Upper lobe of left lung (tissue), 6 donors: ENCODE measurements around the gene MCM9. TPM values are rescaled to one million over a fixed set of nuclear protein-coding genes. Genes with fewer than 3 reads are reported as not detected.

Source experiments
- ATAC-seq, 2 donors: fragments of 200-7000 bp; cut with Tn5 transposase; one replicate each; pipeline ENCODE4 v1.9.1; 2022; ENCODE audit warnings: mild to moderate bottlenecking in 2 of 2, moderate library complexity in 2 of 2; ENCODE audit not compliant: low FRiP score in 2 of 2
- DNase-seq, 2 donors: peaks; one replicate each; pipeline ENCODE4 v3.0.0-alpha.2; 2019 to 2020
- H3K27ac ChIP-seq, 4 donors: fragments of 200-600 bp; sonication (generic); one replicate each; pipeline ENCODE4 v1.5.1; 2016 to 2019
- H3K27me3 ChIP-seq, 4 donors: fragments of 200-600 bp; sonication (generic); one replicate each; pipeline ENCODE4 v1.5.1; 2017 to 2019
- H3K36me3 ChIP-seq, 4 donors: fragments of 200-600 bp; sonication (generic); one replicate each; pipeline ENCODE4 v1.5.1; 2016 to 2019
- H3K4me1 ChIP-seq, 4 donors: fragments of 200-600 bp; sonication (generic); one replicate each; pipeline ENCODE4 v1.5.1; 2018 to 2019
- H3K4me3 ChIP-seq, 4 donors: fragments of 200-600 bp; sonication (generic); one replicate each; pipeline ENCODE4 v1.5.1; 2017 to 2019; ENCODE audit warnings: mild to moderate bottlenecking in 2 of 4, moderate library complexity in 1 of 4
- H3K9me3 ChIP-seq, 4 donors: fragments of 200-600 bp; sonication (generic); one replicate each; pipeline ENCODE4 v1.5.1; 2018 to 2019
- EP300 ChIP-seq, 4 donors: sonication (generic); formaldehyde crosslinking; IDR thresholded peaks; one replicate each; pipeline ENCODE4 v1.5.1; 2017; ENCODE audit warnings: antibody characterized with exemption in 4 of 4, control low read depth in 2 of 4
- POLR2A ChIP-seq, 4 donors: fragments of 450-650 bp; IDR thresholded peaks; one replicate each; pipeline ENCODE4 v1.5.1; 2016 to 2017; ENCODE audit warnings: antibody characterized with exemption in 4 of 4, mild to moderate bottlenecking in 2 of 4
- POLR2AphosphoS5 ChIP-seq, 2 donors: sonication (generic); formaldehyde crosslinking; IDR thresholded peaks; one replicate each; pipeline ENCODE4 v1.5.1; 2017; ENCODE audit warnings: antibody characterized with exemption in 2 of 2
- WGBS, 2 donors: methylation state at CpG; one replicate each; pipeline ENCODE4 v1.1.5; 2017 to 2018; 5-methylcytosine and 5-hydroxymethylcytosine counted together
- total RNA-seq, 6 donors: library from RNA; depleted of rRNA in 4 of 6; stranded (reverse); fragments of >200 nt in 4 of 6; gene quantifications; one replicate each; pipeline versions ENCODE4 v1.1.0 to v1.2.1, GENCODE V29; 2016 to 2021
- TF ChIP-seq, protein P1 (sequence below), 6 experiments: fragments of 450-650 bp in 4 of 6; fragments of 200-600 bp in 2 of 6; sonication (generic) in 2 of 6; IDR thresholded peaks; one replicate each; pipeline ENCODE4 v1.5.1; 2016 to 2019; ENCODE audit warnings: antibody characterized with exemption in 6 of 6
- donor health status: DM: no; HTN: no; CAD: no; lungs with moderate emphysema.
- donor health status: DM: no; HTN: yes; CAD: no; lungs with severe emphysema.

The MCM9 gene
- total RNA-seq, 6 donors from 2014 or later, result 19.9 to 62.9 (median 21.5) TPM

DNA sequence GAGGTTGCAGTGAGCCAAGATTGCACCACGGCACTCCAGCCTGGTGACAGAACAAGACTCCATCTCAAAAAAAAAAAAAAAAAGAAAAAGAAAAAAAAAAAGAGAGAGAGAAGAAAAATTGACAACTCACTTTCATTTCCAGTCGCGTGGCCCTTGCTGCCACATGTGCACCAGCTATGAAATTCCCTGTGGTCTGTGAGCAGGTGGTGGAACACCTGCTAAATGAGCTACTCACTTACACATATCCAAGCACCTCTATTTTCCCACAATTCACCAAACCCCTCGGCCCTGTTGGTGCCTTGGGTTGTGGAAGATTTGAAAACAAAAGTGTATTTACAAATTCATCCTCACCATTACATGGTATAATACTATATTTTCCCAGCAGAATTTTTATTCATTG is 146.3 kb downstream of the MCM9 start:
- ATAC-seq (no peak), DNase-seq (no peak)
- no peak overlapping the region for H3K4me3 ChIP-seq
- peak overlapping the region in 1 of 4 donors; percentile 23 for H3K27ac ChIP-seq
- no peaks in the 10 kb centered on the region for H3K27me3 ChIP-seq
- H3K9me3 ChIP-seq, result no peaks in the 10 kb centered on the region
- 82 to 92% methylated on average over 4 of the region's 4 CpGs for WGBS, 2 donors
- no peaks in the 10 kb centered on the region for H3K36me3 ChIP-seq
- TF ChIP-seq, protein P1, sequence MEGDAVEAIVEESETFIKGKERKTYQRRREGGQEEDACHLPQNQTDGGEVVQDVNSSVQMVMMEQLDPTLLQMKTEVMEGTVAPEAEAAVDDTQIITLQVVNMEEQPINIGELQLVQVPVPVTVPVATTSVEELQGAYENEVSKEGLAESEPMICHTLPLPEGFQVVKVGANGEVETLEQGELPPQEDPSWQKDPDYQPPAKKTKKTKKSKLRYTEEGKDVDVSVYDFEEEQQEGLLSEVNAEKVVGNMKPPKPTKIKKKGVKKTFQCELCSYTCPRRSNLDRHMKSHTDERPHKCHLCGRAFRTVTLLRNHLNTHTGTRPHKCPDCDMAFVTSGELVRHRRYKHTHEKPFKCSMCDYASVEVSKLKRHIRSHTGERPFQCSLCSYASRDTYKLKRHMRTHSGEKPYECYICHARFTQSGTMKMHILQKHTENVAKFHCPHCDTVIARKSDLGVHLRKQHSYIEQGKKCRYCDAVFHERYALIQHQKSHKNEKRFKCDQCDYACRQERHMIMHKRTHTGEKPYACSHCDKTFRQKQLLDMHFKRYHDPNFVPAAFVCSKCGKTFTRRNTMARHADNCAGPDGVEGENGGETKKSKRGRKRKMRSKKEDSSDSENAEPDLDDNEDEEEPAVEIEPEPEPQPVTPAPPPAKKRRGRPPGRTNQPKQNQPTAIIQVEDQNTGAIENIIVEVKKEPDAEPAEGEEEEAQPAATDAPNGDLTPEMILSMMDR (IDR thresholded peaks at IDR 0.05), result no peak
- TF ChIP-seq EP300 (IDR thresholded peaks at IDR 0.05) (no peak), POLR2AphosphoS5 (IDR thresholded peaks at IDR 0.05) (no peak), POLR2A (IDR thresholded peaks at IDR 0.05) (no peak)
- peaks cover 16 to 27% (median 24%) of the 10 kb centered on the region in 4 donors for H3K4me1 ChIP-seq

DNA sequence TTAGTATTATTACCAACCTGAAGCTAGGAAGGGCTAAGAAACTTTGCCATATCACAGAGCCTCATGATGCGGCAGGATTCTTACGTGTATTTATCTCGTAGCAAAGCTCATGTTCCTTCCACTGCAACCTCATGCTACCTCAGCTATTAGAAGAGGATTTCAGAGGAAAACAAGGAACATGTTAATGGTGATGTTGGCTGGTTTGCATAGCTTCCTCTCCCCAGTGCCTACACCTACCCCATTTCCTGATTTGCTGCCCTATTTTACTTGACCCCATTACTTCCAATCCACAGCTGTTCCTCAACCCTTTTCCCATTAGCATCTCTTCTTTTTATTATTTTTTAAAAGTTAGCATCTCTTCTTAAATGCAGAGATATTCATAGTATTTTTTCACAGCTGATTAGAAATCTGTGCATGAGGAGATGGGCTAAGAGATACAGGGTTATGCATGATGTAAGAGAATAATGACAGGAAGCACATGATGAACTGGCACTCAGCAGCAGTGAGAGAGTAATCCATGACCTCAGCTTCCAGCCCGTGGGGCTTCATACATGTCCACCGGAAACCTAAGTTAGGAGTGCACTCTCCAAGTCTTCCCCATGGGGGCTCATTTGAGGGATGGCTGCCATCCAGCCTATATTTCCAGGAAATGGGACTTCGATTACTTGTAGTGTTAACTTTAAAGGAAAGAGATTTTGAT is 147.1 kb downstream of the MCM9 start:
- peaks cover 16 to 29% (median 27%) of the 10 kb centered on the region in 4 donors for H3K4me1 ChIP-seq
- H3K4me3 ChIP-seq, result no peak overlapping the region
- no peaks in the 10 kb centered on the region for H3K27me3 ChIP-seq
- H3K36me3 ChIP-seq, result no peaks in the 10 kb centered on the region
- 45 to 51% methylated on average over 6 of the region's 6 CpGs for WGBS, 2 donors
- peak in 1 of 2 donors; percentile 50 for DNase-seq
- peak; percentile 57 to 69 for ATAC-seq
- H3K9me3 ChIP-seq, result no peaks in the 10 kb centered on the region
- peak in 1 of 4 donors; percentile 62 for TF ChIP-seq EP300 (IDR thresholded peaks at IDR 0.05)
- no peak for TF ChIP-seq POLR2A (IDR thresholded peaks at IDR 0.05)
- no peak for TF ChIP-seq POLR2AphosphoS5 (IDR thresholded peaks at IDR 0.05)
- peak overlapping the region in 2 of 4 donors; percentile 45 to 66 for H3K27ac ChIP-seq

DNA sequence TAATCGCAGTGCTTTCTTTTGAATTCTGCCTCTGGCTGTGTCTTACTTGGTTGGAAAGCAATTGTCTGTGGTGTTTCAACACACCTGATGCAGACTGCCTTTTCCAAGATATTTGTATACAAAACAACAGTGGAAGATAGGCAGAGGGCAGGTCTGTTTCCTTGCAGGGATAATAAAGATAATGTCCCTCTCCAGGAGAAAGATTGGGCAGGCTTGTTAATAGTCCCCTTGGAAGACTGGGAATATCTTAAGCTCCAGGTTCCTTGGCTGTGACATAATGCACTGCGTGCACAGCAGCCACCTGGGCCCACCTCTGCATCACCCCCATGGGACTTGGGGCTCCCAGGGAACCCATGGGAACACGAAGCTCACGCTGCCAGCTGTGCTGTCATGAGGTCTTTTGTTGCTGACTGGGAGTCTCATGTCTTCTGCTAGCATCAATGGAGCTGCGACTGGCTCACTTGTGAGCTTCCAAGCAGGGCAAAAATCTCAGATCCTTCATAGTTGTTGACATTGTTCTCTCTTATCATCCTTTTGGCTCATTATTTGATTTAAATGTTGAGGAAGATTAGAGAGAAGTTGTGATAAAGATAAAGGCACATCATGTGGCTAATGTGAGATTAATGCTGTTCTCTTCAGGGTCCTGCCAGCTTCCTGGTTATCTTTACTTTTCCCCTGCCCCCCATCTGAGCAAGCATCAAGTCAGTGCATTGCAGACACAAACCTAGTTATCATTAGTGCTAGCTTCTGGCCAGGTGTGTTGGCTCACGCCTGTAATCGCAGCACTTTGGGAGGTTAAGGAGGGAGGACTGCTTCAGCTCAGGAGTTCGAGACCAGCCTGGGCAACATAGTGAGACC is 148.1 kb downstream of the MCM9 start:
- WGBS, 2 donors, result 83 to 86% methylated on average over 7 to 8 of the region's 8 CpGs
- DNase-seq (peak in 1 of 2 donors; percentile 5), ATAC-seq (no peak)
- H3K9me3 ChIP-seq, result no peaks in the 10 kb centered on the region
- no peak overlapping the region for H3K27ac ChIP-seq
- no peaks in the 10 kb centered on the region for H3K27me3 ChIP-seq
- TF ChIP-seq EP300 (IDR thresholded peaks at IDR 0.05) (no peak), POLR2AphosphoS5 (IDR thresholded peaks at IDR 0.05) (no peak)
- H3K4me1 ChIP-seq, result peaks cover 16 to 29% (median 27%) of the 10 kb centered on the region in 4 donors
- no peak overlapping the region for H3K4me3 ChIP-seq
- no peaks in the 10 kb centered on the region for H3K36me3 ChIP-seq

DNA sequence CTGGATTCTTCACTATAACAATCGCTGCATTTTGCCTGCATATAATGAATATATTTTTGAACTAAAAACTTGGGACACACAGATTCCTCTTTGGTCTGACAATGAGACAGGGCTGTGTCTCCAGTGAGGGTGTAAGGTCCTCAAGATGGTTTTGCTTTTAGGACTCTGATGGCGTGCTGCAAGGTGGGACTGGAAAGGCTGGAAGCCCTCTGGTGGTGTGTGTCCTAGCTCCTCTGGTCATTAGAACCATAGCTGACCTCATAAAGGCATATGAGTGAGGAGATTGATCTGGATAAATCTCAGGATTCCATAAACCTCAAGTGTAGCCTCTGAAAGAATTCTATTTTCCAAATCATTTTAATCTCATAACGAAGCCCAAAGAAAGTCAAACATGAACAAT is 149.4 kb downstream of the MCM9 start:
- Histone ChIP-seq H3K27me3 (no peaks in the 10 kb centered on the region), H3K4me3 (no peak overlapping the region), H3K27ac (no peak overlapping the region), H3K9me3 (no peaks in the 10 kb centered on the region), H3K36me3 (no peaks in the 10 kb centered on the region), H3K4me1 (peaks cover 16 to 29% (median 27%) of the 10 kb centered on the region in 4 donors)
- ATAC-seq, result no peak
- WGBS, 2 donors, result 96% methylated on average over 3 of the region's 3 CpGs
- TF ChIP-seq, protein P1 (IDR thresholded peaks at IDR 0.05), result no peak
- TF ChIP-seq POLR2A (IDR thresholded peaks at IDR 0.05), result no peak
- no peak for TF ChIP-seq POLR2AphosphoS5 (IDR thresholded peaks at IDR 0.05)
- TF ChIP-seq EP300 (IDR thresholded peaks at IDR 0.05), result no peak
- DNase-seq, result no peak

DNA sequence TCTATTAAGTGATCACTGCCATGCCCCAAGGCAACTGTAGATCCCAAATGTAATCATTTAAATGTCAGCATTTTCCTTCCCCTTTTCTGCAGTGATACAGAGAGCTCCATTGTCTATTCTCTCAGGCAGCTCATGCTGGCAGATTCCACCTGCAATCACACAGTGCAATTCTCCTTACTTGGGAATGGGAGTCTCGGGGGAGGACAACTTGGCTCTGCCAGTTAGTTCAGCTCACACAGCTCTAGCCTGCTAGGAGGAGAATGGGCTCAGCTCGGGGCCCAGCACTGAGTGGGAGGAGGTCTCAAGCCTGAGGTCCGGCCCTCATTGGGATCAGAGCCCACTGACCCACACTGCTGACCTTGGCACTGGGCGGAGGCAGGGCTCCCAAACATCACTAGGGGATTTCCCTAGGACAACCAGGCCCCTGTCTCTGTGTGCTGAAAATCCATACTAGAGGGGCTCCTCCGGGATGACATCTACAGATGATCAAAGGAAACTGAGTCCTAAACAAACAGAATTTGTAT is 150.3 kb downstream of the MCM9 start:
- DNase-seq (peak in 1 of 2 donors; percentile 14), ATAC-seq (peak; percentile 7 to 44)
- H3K27me3 ChIP-seq, result no peaks in the 10 kb centered on the region
- peak overlapping the region in 1 of 4 donors; percentile 36 for H3K27ac ChIP-seq
- WGBS, 2 donors, result 51 to 76% methylated on average over 4 to 5 of the region's 5 CpGs
- peaks cover 16 to 29% (median 27%) of the 10 kb centered on the region in 4 donors for H3K4me1 ChIP-seq
- TF ChIP-seq POLR2AphosphoS5 (IDR thresholded peaks at IDR 0.05) (no peak), POLR2A (IDR thresholded peaks at IDR 0.05) (no peak), EP300 (IDR thresholded peaks at IDR 0.05) (no peak)
- TF ChIP-seq, protein P1 (IDR thresholded peaks at IDR 0.05), result no peak
- no peaks in the 10 kb centered on the region for H3K36me3 ChIP-seq
- H3K4me3 ChIP-seq, result no peak overlapping the region
- no peaks in the 10 kb centered on the region for H3K9me3 ChIP-seq
